ENCODE data around the gene CXCL13.

DNA sequence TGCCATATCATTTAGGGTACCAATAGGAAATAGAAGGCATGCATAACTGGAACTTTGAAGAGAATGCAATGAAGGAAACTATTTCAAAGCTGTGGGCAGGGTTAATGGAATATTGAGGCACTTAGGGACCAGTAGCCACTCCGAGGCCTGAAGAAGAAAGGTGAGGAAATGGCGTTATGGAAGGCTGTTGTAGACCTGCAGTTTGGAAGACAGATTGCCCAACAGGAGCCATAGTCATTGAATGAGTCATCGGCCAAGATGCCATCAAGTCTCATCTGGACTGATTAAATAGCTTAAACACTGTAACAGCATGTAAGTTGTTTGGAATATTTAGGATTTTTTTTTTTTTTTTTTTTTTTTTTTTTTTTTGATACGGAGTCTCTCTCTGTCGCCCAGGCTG lies 11.6 kb downstream of the CXCL13 start:
- TF ChIP-seq CTCF (IDR thresholded peaks at IDR 0.05; ENCODE audit: insufficient read depth, low read length, poor library complexity, severe bottlenecking) (no peak), EZH2phosphoT487 (conservative IDR thresholded peaks at IDR 0.05; ENCODE audit: low read length) (no peak)
